Measurements from ENCODE around the gene RPS6KA2. TPM values are rescaled to one million over a fixed set of nuclear protein-coding genes. Genes with fewer than 3 reads are reported as not detected.

RPS6KA2 gene
- polyA plus RNA-seq, 1 experiment, result 70.9 TPM

DNA sequence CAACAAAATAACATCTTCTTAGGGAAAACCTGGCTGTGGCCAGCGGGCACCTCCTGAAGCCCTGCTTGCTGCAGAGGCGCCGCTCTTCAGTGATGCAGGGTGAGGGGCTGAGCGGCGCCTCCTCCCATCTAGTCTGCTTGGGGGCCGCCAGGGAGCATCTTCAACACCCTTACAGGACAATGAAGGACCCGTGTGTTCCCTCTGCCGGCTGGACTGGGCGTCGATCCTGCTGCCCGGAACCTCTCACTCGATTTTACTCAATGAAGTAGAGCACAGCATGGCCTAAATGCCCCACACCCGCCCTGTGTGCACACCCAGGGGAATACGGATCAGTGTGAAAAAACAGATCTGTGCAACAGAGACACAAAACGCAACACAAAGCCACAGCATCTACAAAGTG, 215.8 kb downstream of the RPS6KA2 start:
- no peak overlapping the region for H3K27ac ChIP-seq (ENCODE audit: low read depth, low read length)
- ChIA-PET POLR2A (no interaction called here), CTCF (interaction anchor here (2.4 kb wide), 1 partner anchor 10 kb away, joined by 10 read pairs; no protein-coding TSS in a partner anchor)
- no peaks in the 10 kb centered on the region; the same call in 1 of the 2 replicates for H3K9me3 ChIP-seq (ENCODE audit: control insufficient read depth, insufficient read depth, low read length)
- no peak for DNase-seq (ENCODE audit: low read depth, low spot score)
- H3K27me3 ChIP-seq (ENCODE audit: control insufficient read depth, insufficient read depth, low read length), result no peaks in the 10 kb centered on the region
- no peak overlapping the region for H3K4me3 ChIP-seq (ENCODE audit: low read depth, low read length)
- no peak for TF ChIP-seq CTCF (IDR thresholded peaks at IDR 0.05; ENCODE audit: low read depth, low read length)

DNA sequence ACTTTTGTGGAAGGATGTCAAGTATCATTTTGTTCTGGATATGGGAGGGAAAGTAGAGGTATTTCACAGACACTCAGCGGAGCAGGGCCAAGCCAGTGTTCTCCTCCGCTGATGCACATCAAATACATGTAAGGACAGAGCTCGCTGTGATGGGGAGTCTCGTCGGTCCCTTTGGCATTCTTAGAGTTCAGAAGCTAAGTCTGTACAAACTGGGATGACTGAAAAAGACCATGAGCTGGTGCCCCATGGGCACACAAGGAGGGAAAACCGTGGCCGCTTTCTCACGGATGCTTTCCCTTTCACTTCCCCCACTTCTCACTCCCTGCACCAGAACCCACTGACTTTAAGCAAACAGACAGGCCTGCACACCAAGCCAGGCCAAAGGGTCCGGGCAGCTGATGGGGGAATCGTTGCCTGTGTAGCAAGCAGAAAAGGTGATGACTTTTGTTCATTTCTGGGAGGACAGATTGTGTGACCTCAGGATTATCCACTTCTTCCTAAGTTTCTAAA, 216.6 kb downstream of the RPS6KA2 start:
- no peak for TF ChIP-seq CTCF (IDR thresholded peaks at IDR 0.05; ENCODE audit: low read depth, low read length)
- no peak for DNase-seq (ENCODE audit: low read depth, low spot score)
- ChIA-PET CTCF (interaction anchor here (0.6 to 2.4 kb wide), 2 partner anchors 9 to 135 kb away, joined by 3 to 10 read pairs; no protein-coding TSS in a partner anchor), POLR2A (no interaction called here)
- H3K9me3 ChIP-seq (ENCODE audit: control insufficient read depth, insufficient read depth, low read length), result no peaks in the 10 kb centered on the region; the same call in 1 of the 2 replicates
- H3K4me3 ChIP-seq (ENCODE audit: low read depth, low read length), result no peak overlapping the region
- H3K27me3 ChIP-seq (ENCODE audit: control insufficient read depth, insufficient read depth, low read length), result no peaks in the 10 kb centered on the region
- no peak overlapping the region for H3K27ac ChIP-seq (ENCODE audit: low read depth, low read length)

DNA sequence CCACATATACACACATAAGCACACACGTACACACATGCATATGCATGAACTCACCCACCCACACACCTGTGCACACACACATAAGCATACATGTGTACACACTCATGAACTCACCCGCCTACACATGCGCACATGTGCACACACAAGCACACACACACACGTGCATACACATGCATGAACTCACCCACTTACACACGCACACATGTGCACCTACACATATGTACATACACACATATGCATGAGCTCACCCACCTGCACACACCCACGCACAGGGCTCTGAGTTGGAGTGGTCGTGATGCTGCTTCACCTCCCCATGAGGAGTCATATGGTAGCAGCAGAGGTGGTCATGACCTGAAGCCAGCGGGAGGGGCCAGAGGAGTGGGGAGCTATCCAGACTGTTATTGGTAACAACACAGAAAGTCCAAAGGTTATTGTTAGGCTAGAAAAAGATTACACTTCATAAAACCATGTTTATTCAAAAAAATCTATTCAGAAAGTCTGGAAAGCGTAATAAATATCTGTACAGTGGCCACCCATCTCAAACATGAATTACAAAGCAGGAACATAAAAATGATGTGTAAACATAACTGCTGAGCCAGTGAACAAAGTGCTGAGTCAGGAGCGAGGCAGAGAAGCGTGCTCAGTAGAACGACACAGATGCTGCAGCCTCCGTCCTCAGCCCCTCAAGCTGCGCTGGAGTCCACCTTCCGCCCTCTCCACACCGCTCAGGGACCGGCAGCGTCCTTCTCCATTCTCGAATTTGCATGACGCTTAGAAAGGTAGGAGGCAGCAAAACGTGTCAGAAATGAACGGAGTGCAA, 217.9 kb downstream of the RPS6KA2 start:
- ChIA-PET CTCF (interaction anchor here (0.6 to 1.0 kb wide), 2 partner anchors 96 to 133 kb away, joined by 3 read pairs; no protein-coding TSS in a partner anchor), POLR2A (no interaction called here)
- Histone ChIP-seq H3K4me3 (ENCODE audit: low read depth, low read length) (no peak overlapping the region), H3K27ac (ENCODE audit: low read depth, low read length) (no peak overlapping the region), H3K27me3 (ENCODE audit: control insufficient read depth, insufficient read depth, low read length) (no peaks in the 10 kb centered on the region), H3K9me3 (ENCODE audit: control insufficient read depth, insufficient read depth, low read length) (no peaks in the 10 kb centered on the region; the same call in 1 of the 2 replicates)
- DNase-seq (ENCODE audit: low read depth, low spot score), result no peak
- no peak for TF ChIP-seq CTCF (IDR thresholded peaks at IDR 0.05; ENCODE audit: low read depth, low read length)

GRCh38 chr6:166406197-166406596, 220.9 kb downstream of the RPS6KA2 start:
- Histone ChIP-seq H3K27me3 (ENCODE audit: control insufficient read depth, insufficient read depth, low read length) (peaks cover 4% of the 10 kb centered on the region), H3K4me3 (ENCODE audit: low read depth, low read length) (no peak overlapping the region), H3K9me3 (ENCODE audit: control insufficient read depth, insufficient read depth, low read length) (no peaks in the 10 kb centered on the region), H3K27ac (ENCODE audit: low read depth, low read length) (no peak overlapping the region)
- no peak for TF ChIP-seq CTCF (IDR thresholded peaks at IDR 0.05; ENCODE audit: low read depth, low read length)
- CTCF ChIA-PET, result interaction anchor here (0.6 to 1.5 kb wide), 2 partner anchors 112 to 130 kb away, joined by 3 to 6 read pairs; no protein-coding TSS in a partner anchor
- DNase-seq (ENCODE audit: low read depth, low spot score), result no peak
- POLR2A ChIA-PET, result no interaction called here

DNA sequence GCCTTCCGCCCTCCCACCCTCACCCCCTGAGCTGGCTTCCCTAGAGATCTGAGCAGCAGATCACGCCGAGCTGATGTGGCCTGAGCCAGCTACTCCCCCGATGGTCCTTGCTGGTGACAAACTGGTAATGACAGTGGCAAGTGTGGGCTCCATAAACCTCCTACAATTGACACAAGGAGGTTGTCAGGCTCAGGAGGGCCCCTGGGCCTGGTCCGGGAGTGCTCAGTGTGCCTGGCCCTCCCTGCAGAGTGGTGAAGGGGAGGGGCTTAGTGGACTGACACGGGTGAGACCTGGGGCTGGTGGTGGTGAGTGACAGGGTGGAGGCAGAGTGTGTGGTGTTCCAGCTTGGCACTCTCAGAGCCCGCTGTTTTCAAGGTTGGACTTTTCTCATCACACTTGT, 221.7 kb downstream of the RPS6KA2 start:
- no peaks in the 10 kb centered on the region for H3K9me3 ChIP-seq (ENCODE audit: control insufficient read depth, insufficient read depth, low read length)
- H3K27me3 ChIP-seq (ENCODE audit: control insufficient read depth, insufficient read depth, low read length), result peaks cover 4% of the 10 kb centered on the region
- H3K4me3 ChIP-seq (ENCODE audit: low read depth, low read length), result no peak overlapping the region
- DNase-seq (ENCODE audit: low read depth, low spot score), result no peak
- no peak for TF ChIP-seq CTCF (IDR thresholded peaks at IDR 0.05; ENCODE audit: low read depth, low read length)
- CTCF ChIA-PET, result interaction anchor here (2.1 to 2.2 kb wide), 2 partner anchors 92 to 129 kb away, joined by 13 to 15 read pairs; no protein-coding TSS in a partner anchor
- POLR2A ChIA-PET, result no interaction called here
- no peak overlapping the region for H3K27ac ChIP-seq (ENCODE audit: low read depth, low read length)

All from AG04450 (cell line).